HEK293T (cell line): Measurements from ENCODE around the gene MOV10L1.

Experiments
- CTCF ChIA-PET: fragments of 350-600 bp; formaldehyde crosslinking; extraction: SDS; loops from one replicate; lab custom pipeline; 2021; ENCODE audit warnings: antibody characterized with exemption, inconsistent platforms; lab: Yijun Ruan, JAX
- POLR2A ChIA-PET: fragments of 350-600 bp; formaldehyde crosslinking; extraction: SDS; loops from one replicate; lab custom pipeline; 2020; ENCODE audit warnings: antibody characterized with exemption, inconsistent platforms; lab: Yijun Ruan, JAX
- DNase-seq: peaks from one replicate; pipeline ENCODE4 v3.0.0; 2012; ENCODE audit warnings: mixed read lengths; ENCODE audit errors: extremely low spot score
- ARNT ChIP-seq: fragments of 450-650 bp; IDR thresholded peaks from 2 replicates; pipeline ENCODE4 v1.6.1; 2017; ENCODE audit warnings: mild to moderate bottlenecking
- BHLHE40 ChIP-seq: fragments of 450-650 bp; IDR thresholded peaks from 2 replicates; pipeline ENCODE4 v1.6.1; 2016; ENCODE audit warnings: mild to moderate bottlenecking, moderate library complexity, borderline replicate concordance
- CTBP1 ChIP-seq: fragments of 450-650 bp; IDR thresholded peaks from 2 replicates; pipeline ENCODE4 v1.6.1; 2016; ENCODE audit warnings: borderline replicate concordance
- ELF4 ChIP-seq: fragments of 450-650 bp; IDR thresholded peaks from 2 replicates; pipeline ENCODE4 v1.6.1; 2017; ENCODE audit warnings: antibody characterized with exemption
- FOXA1 ChIP-seq: fragments of 450-650 bp; IDR thresholded peaks from 2 replicates; pipeline ENCODE4 v1.6.1; 2016; ENCODE audit warnings: mild to moderate bottlenecking
- FOXK2 ChIP-seq: fragments of 450-650 bp; IDR thresholded peaks from 2 replicates; pipeline ENCODE4 v1.6.1; 2016; ENCODE audit warnings: mild to moderate bottlenecking
- FOXM1 ChIP-seq: fragments of 450-650 bp; IDR thresholded peaks from 2 replicates; pipeline ENCODE4 v1.6.1; 2017; ENCODE audit warnings: mild to moderate bottlenecking, borderline replicate concordance
- HDGF ChIP-seq: fragments of 450-650 bp; IDR thresholded peaks from 2 replicates; pipeline ENCODE4 v1.6.1; 2017; ENCODE audit warnings: antibody characterized with exemption, borderline replicate concordance
- L3MBTL2 ChIP-seq: fragments of 450-650 bp; conservative IDR thresholded peaks from 2 replicates; pipeline ENCODE4 v1.6.1; 2016; ENCODE audit warnings: mild to moderate bottlenecking
- LEF1 ChIP-seq: fragments of 450-650 bp; IDR thresholded peaks from 2 replicates; pipeline ENCODE4 v1.6.1; 2017; ENCODE audit warnings: mild to moderate bottlenecking, borderline replicate concordance
- NFRKB ChIP-seq: fragments of 450-650 bp; IDR thresholded peaks from 2 replicates; pipeline ENCODE4 v1.6.1; 2016; ENCODE audit warnings: mild to moderate bottlenecking, moderate library complexity
- SP1 ChIP-seq: fragments of 450-650 bp; IDR thresholded peaks from 2 replicates; pipeline ENCODE4 v1.6.1; 2017
- SUZ12 ChIP-seq: fragments of 450-650 bp; IDR thresholded peaks from 2 replicates; pipeline ENCODE4 v1.6.1; 2016; ENCODE audit warnings: mild to moderate bottlenecking
- TARDBP ChIP-seq: fragments of 450-650 bp; IDR thresholded peaks from 2 replicates; pipeline ENCODE4 v1.6.1; 2016
- ZNF384 ChIP-seq: fragments of 450-650 bp; IDR thresholded peaks from 2 replicates; pipeline ENCODE4 v1.6.1; 2016
- TF ChIP-seq, protein P1 (sequence below): fragments of 450-650 bp; IDR thresholded peaks from 2 replicates; pipeline ENCODE4 v1.6.1; 2016

MOV10L1 gene

DNA sequence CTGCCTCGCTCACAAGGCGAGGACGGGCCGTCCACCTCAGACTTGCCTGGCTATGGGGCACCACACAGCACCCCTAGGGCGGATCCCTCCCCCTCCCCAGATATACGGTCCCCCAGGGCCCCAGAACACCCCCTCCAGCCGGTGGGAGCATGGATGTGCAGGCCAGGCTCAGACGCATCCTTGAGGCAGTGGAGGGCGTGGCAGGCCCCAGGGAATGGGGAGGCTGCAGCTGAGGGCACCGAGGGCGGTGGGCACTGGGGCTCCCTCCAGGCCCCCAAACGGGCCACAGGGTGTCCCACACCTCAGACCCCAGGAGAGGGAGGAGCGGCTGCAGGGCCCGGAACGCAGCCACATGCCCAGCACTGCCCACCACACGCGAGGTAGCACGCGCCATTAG, 43.8 kb upstream of the MOV10L1 start:
- ChIA-PET CTCF (no interaction called here), POLR2A (no interaction called here)
- DNase-seq = no peak
- TF ChIP-seq FOXM1 = no peak
- TF ChIP-seq ELF4 = no peak
- TF ChIP-seq CTBP1 = no peak
- no peak for TF ChIP-seq ARNT
- TF ChIP-seq ZNF384 = no peak
- no peak for TF ChIP-seq LEF1
- TF ChIP-seq, protein P1, sequence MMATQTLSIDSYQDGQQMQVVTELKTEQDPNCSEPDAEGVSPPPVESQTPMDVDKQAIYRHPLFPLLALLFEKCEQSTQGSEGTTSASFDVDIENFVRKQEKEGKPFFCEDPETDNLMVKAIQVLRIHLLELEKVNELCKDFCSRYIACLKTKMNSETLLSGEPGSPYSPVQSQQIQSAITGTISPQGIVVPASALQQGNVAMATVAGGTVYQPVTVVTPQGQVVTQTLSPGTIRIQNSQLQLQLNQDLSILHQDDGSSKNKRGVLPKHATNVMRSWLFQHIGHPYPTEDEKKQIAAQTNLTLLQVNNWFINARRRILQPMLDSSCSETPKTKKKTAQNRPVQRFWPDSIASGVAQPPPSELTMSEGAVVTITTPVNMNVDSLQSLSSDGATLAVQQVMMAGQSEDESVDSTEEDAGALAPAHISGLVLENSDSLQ = no peak
- TF ChIP-seq BHLHE40 = no peak
- TF ChIP-seq FOXA1 = no peak
- no peak for TF ChIP-seq TARDBP
- TF ChIP-seq FOXK2 = no peak
- TF ChIP-seq SUZ12 = no peak
- no peak for TF ChIP-seq HDGF
- TF ChIP-seq NFRKB = no peak

- no peak for DNase-seq
- TF ChIP-seq, protein P1 = no peak
- TF ChIP-seq SP1 = no peak
- no peak for TF ChIP-seq NFRKB
- no peak for TF ChIP-seq TARDBP
- ChIA-PET CTCF (no interaction called here), POLR2A (no interaction called here)
Observed at GRCh38 chr22:50046481-50047245, 43.1 kb upstream of the MOV10L1 start.

DNA sequence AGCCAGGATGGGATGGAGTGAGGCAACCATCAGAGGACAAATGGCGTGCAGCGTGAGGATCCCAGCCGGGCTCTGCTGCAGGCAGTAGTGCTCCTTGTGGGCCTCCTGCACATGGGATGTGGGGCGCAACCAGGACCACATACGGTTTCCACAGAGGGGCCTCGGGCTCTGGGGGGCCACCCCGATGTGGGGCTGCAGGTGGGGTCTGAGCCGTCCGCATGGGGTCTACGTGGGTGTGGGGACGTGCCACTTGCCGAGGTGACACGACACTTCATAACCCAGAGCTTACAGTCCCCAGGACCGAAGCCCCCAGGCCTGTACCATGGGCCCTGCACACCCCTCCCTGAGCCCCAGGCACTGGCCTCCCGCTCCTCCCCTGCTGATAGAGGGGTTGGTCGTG, 42.5 kb upstream of the MOV10L1 start:
- DNase-seq = no peak
- TF ChIP-seq CTBP1 = no peak
- TF ChIP-seq ELF4 = no peak
- no peak for TF ChIP-seq FOXA1
- no peak for TF ChIP-seq ARNT
- TF ChIP-seq HDGF = no peak
- TF ChIP-seq L3MBTL2 = no peak
- no peak for TF ChIP-seq BHLHE40
- no peak for TF ChIP-seq NFRKB
- TF ChIP-seq, protein P1 = no peak
- no peak for TF ChIP-seq SUZ12
- TF ChIP-seq SP1 = no peak
- TF ChIP-seq LEF1 = no peak
- TF ChIP-seq ZNF384 = no peak
- TF ChIP-seq TARDBP = no peak
- no peak for TF ChIP-seq FOXM1
- TF ChIP-seq FOXK2 = no peak
- ChIA-PET POLR2A (no interaction called here), CTCF (no interaction called here)

GRCh38 chr22:50048061-50048765, 41.6 kb upstream of the MOV10L1 start:
- DNase-seq = no peak
- ChIA-PET POLR2A (no interaction called here), CTCF (interaction anchor here (1.8 kb wide), 1 partner anchor 18 kb away, joined by 5 read pairs; no protein-coding TSS in a partner anchor)
- TF ChIP-seq, protein P1 = no peak
- TF ChIP-seq NFRKB (no peak), ELF4 (no peak), ZNF384 (no peak), SUZ12 (no peak), LEF1 (no peak)

GRCh38 chr22:50048836-50049235, 41.0 kb upstream of the MOV10L1 start:
- CTCF ChIA-PET = interaction anchor here (1.8 kb wide), 1 partner anchor 19 kb away, joined by 5 read pairs; no protein-coding TSS in a partner anchor
- POLR2A ChIA-PET = no interaction called here
- no peak for DNase-seq
- TF ChIP-seq ARNT (no peak), FOXK2 (no peak), L3MBTL2 (no peak), SP1 (no peak), FOXA1 (no peak), FOXM1 (no peak), TARDBP (no peak)
